Islet of Langerhans (tissue), 1 donor: ENCODE results near the gene ECSIT.
"Not testable (repeated sequence)": the region's sequence is repeated elsewhere in the genome, so short reads cannot be mapped to it uniquely, and the experiment has no call there.

Experiments used
- FAIRE-seq: peaks from one replicate; lab custom pipeline; 2011; peaks lifted over from hg19 to GRCh38; lab: Jason Lieb, UNC

The ECSIT gene

GRCh38 chr19:11475861-11476260 is 53.1 kb downstream of the ECSIT start:
- FAIRE-seq = no peak

GRCh38 chr19:11475343-11475742 is 53.6 kb downstream of the ECSIT start:
- FAIRE-seq = not testable (repeated sequence)

GRCh38 chr19:11473725-11474124 is 55.2 kb downstream of the ECSIT start:
- FAIRE-seq = no peak

GRCh38 chr19:11468266-11468845 is 60.6 kb downstream of the ECSIT start:
- FAIRE-seq = not testable (repeated sequence)

GRCh38 chr19:11465600-11465999 is 63.3 kb downstream of the ECSIT start:
- FAIRE-seq = no peak

GRCh38 chr19:11464333-11465265 is 64.3 kb downstream of the ECSIT start:
- FAIRE-seq = no peak

GRCh38 chr19:11463391-11463790 is 65.5 kb downstream of the ECSIT start:
- no peak for FAIRE-seq

- FAIRE-seq = no peak
Measured at GRCh38 chr19:11461453-11461852, 67.5 kb downstream of the ECSIT start.

- no peak for FAIRE-seq
Measured at GRCh38 chr19:11460207-11460606, 68.7 kb downstream of the ECSIT start.

- FAIRE-seq = not testable (repeated sequence)
Measured at GRCh38 chr19:11458912-11459311, 70.0 kb downstream of the ECSIT start.

GRCh38 chr19:11458236-11458900 is 70.6 kb downstream of the ECSIT start:
- FAIRE-seq = no peak

- FAIRE-seq = no peak
Measured at GRCh38 chr19:11457831-11458230, 71.1 kb downstream of the ECSIT start.

GRCh38 chr19:11457115-11457514 is 71.8 kb downstream of the ECSIT start:
- FAIRE-seq = no peak

GRCh38 chr19:11456659-11457058 is 72.3 kb downstream of the ECSIT start:
- FAIRE-seq = no peak
